Measurements from ENCODE around the gene SERF1B.
"Not testable (repeated sequence)": the region's sequence is repeated elsewhere in the genome, so short reads cannot be mapped to it uniquely, and the experiment has no call there.

GRCh38 chr5:69991713-69992112, 33.3 kb upstream of the SERF1B start:
- not testable (repeated sequence) for TF ChIP-seq POLR2A (IDR thresholded peaks at IDR 0.05; ENCODE audit: low read depth); CTCF (IDR thresholded peaks at IDR 0.05); EP300 (IDR thresholded peaks at IDR 0.05)
